H1 (cell line): Measurements from ENCODE around the gene GRM5.

Experiments used
- CBX5 ChIP-seq: fragments of 300-800, 300-1000 bp; sonication (generic); IDR thresholded peaks from 2 replicates; pipeline ENCODE4 v1.7.1; 2016; ENCODE audit warnings: antibody characterized with exemption, low read length, low read depth
- NRF1 ChIP-seq: IDR thresholded peaks from 2 replicates; pipeline ENCODE4 v1.6.1; 2011; ENCODE audit warnings: mild to moderate bottlenecking, low read depth, low read length, improper control_type of control experiment
- TF ChIP-seq, protein P1 (sequence below), 3 experiments: IDR thresholded peaks; 1 replicate in 2 of 3; 2 replicates in 1 of 3; pipeline versions ENCODE4 v1.5.1 to v1.6.1; 2011; ENCODE audit warnings: low read length in 3 of 3, mild to moderate bottlenecking in 3 of 3, inconsistent platforms in 2 of 3, low read depth in 1 of 3, moderate library complexity in 1 of 3; ENCODE audit not compliant: insufficient read depth in 1 of 3; ENCODE audit errors: control extremely low read depth in 1 of 3

DNA sequence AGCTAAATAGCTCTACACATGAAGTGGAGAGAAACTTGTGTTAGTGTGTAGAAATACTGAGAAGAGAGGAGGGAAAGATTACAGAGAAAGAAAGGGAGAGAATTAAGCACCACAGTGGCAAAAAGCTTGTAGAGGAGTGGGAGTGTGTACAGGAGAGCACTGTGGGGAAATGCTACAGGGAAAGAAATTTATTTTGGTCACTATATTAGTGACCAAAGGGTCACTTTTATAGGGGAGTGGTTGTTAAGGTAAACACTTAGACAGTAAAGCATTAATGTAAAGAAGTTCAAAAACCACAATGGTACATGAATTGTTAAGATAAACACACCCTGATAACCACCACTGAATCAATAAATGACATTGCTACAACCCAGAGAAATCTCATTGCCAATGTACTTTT, 421.1 kb downstream of the GRM5 start:
- TF ChIP-seq, protein P1, sequence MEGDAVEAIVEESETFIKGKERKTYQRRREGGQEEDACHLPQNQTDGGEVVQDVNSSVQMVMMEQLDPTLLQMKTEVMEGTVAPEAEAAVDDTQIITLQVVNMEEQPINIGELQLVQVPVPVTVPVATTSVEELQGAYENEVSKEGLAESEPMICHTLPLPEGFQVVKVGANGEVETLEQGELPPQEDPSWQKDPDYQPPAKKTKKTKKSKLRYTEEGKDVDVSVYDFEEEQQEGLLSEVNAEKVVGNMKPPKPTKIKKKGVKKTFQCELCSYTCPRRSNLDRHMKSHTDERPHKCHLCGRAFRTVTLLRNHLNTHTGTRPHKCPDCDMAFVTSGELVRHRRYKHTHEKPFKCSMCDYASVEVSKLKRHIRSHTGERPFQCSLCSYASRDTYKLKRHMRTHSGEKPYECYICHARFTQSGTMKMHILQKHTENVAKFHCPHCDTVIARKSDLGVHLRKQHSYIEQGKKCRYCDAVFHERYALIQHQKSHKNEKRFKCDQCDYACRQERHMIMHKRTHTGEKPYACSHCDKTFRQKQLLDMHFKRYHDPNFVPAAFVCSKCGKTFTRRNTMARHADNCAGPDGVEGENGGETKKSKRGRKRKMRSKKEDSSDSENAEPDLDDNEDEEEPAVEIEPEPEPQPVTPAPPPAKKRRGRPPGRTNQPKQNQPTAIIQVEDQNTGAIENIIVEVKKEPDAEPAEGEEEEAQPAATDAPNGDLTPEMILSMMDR (IDR thresholded peaks at IDR 0.05; ENCODE audit: control extremely low read depth in 1 of 3, insufficient read depth in 1 of 3, low read depth in 1 of 3, low read length in 3 of 3) = no peak
- TF ChIP-seq CBX5 (no peak), NRF1 (no peak)
